PC-9 (cell line): ENCODE measurements around the gene SMIM3.

ENCODE experiments used
- EZH2 ChIP-seq: fragments of 200-600 bp; sonication (generic); IDR thresholded peaks from 2 replicates; pipeline ENCODE4 v1.8.0; 2017; ENCODE audit warnings: antibody characterized with exemption, low read depth
- TF ChIP-seq, protein P1 (sequence below): fragments of 200-600 bp; sonication (generic); conservative IDR thresholded peaks from 2 replicates; pipeline ENCODE4 v1.6.1; 2017; ENCODE audit warnings: mixed run types, antibody characterized with exemption, mild to moderate bottlenecking, moderate library complexity

DNA sequence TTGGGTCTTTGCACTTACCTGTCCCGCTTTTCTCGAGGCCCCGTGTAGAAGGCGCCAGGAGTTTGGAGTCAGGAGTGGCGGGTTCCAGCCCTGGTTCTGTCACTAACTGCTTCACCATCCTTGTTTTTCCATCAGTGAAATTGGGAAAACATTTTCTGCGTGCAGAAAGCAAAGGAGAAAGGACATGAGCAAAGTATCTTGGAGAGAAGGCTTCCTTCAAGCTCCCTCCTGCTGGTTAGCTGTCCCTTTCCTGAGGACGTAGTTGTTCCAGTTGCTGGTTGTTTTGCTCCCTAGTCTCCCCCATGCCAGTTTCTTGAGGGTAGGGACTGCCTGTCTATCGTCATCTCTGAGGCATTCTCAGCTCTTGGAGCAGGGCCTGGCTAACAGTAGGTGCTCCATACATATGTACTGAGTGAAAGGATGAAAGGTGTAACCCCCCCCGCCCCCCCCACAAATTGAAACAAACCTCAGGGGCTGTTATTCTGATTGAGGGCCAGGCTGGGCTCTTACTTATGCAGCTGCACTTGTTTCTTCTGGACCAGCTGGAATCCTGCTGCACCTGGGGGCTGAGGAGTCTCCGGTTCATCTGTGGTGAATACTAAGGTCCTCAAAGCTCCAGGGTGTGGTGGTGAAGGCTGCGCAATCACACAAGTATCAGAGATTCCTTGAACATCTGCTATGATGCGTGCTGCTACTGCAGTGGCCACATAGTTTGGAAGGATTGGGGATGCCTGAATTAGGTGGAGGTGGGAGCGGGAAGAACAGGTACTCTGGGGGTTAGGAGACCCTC is 1.0 kb downstream of the SMIM3 start:
- no peak for TF ChIP-seq EZH2
- TF ChIP-seq, protein P1, sequence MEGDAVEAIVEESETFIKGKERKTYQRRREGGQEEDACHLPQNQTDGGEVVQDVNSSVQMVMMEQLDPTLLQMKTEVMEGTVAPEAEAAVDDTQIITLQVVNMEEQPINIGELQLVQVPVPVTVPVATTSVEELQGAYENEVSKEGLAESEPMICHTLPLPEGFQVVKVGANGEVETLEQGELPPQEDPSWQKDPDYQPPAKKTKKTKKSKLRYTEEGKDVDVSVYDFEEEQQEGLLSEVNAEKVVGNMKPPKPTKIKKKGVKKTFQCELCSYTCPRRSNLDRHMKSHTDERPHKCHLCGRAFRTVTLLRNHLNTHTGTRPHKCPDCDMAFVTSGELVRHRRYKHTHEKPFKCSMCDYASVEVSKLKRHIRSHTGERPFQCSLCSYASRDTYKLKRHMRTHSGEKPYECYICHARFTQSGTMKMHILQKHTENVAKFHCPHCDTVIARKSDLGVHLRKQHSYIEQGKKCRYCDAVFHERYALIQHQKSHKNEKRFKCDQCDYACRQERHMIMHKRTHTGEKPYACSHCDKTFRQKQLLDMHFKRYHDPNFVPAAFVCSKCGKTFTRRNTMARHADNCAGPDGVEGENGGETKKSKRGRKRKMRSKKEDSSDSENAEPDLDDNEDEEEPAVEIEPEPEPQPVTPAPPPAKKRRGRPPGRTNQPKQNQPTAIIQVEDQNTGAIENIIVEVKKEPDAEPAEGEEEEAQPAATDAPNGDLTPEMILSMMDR: no peak
